ENCODE results near the gene AKR1C1.
"Not testable (repeated sequence)": the region's sequence is repeated elsewhere in the genome, so short reads cannot be mapped to it uniquely, and the experiment has no call there.

AKR1C1 gene

GRCh38 chr10:4953405-4953804 lies 9.8 kb upstream of the AKR1C1 start:
- no peak for DNase-seq (ENCODE audit: extremely low read depth, low read depth)
- TF ChIP-seq, protein P1, sequence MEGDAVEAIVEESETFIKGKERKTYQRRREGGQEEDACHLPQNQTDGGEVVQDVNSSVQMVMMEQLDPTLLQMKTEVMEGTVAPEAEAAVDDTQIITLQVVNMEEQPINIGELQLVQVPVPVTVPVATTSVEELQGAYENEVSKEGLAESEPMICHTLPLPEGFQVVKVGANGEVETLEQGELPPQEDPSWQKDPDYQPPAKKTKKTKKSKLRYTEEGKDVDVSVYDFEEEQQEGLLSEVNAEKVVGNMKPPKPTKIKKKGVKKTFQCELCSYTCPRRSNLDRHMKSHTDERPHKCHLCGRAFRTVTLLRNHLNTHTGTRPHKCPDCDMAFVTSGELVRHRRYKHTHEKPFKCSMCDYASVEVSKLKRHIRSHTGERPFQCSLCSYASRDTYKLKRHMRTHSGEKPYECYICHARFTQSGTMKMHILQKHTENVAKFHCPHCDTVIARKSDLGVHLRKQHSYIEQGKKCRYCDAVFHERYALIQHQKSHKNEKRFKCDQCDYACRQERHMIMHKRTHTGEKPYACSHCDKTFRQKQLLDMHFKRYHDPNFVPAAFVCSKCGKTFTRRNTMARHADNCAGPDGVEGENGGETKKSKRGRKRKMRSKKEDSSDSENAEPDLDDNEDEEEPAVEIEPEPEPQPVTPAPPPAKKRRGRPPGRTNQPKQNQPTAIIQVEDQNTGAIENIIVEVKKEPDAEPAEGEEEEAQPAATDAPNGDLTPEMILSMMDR (IDR thresholded peaks at IDR 0.05; ENCODE audit: low read depth, low read length, missing control alignments) = no peak
- no peak overlapping the region for H3K4me3 ChIP-seq (replicated peaks; ENCODE audit: low read depth, low read length)

GRCh38 chr10:4956088-4956487 lies 7.1 kb upstream of the AKR1C1 start:
- H3K4me3 ChIP-seq (replicated peaks; ENCODE audit: low read depth, low read length); DNase-seq (ENCODE audit: extremely low read depth, low read depth): not testable (repeated sequence)

DNA sequence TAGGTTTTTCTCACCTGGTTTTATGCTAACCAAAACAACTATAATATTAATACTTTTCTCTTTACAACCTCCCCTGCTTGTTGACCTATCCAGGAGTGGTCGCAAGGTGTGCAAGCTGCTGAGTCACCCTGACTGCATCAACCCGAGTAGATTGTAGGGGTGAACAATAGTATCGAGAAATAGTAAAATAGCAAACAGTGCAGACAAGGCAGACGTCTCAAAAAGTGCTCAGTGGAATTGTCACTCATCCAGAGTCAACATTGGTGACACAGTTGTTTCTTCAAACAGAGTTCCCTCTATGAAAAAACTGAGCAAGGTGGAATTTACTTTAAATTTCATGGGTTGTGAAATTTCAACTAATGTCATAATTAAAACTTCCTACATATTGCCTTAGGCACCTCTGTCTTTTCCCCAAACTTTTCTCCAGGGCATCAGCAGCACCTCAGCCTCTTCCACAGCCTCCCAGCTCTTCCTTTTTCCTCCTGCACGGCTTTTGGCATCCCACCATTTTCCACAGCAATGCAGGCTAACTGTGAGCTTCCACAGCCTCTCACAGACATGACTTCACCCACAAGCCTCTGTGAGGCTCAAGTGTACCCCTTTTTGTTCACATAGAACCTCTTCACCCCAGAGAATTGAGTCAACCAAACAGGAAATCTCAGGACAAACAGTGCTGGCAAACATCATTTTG lies 6.1 kb upstream of the AKR1C1 start:
- DNase-seq (ENCODE audit: extremely low read depth, low read depth); H3K4me3 ChIP-seq (replicated peaks; ENCODE audit: low read depth, low read length): not testable (repeated sequence)

DNA sequence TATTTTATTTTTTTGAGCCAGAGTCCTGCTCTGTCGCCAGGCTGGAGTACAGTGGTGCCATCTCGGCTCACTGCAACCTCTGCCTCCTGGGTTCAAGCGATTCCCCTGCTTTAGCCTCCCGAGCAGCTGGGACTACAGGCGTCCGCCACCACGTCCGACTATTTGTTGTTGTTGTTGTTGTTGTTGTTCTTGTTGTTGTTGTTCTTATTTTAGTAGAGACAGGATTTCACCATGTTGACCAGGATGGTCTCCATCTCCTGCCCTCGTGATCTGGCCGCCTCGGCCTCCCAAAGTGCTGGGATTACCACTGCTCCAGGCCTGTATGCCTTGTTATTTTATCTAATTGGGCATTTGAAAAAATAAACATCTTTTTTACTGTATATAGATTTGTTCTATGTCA lies 1.7 kb upstream of the AKR1C1 start:
- not testable (repeated sequence) for DNase-seq (ENCODE audit: extremely low read depth, low read depth); H3K4me3 ChIP-seq (replicated peaks; ENCODE audit: low read depth, low read length)

GRCh38 chr10:4962308-4962707 lies 907 bp upstream of the AKR1C1 start:
- not testable (repeated sequence) for H3K4me3 ChIP-seq (replicated peaks; ENCODE audit: low read depth, low read length); DNase-seq (ENCODE audit: extremely low read depth, low read depth)

DNA sequence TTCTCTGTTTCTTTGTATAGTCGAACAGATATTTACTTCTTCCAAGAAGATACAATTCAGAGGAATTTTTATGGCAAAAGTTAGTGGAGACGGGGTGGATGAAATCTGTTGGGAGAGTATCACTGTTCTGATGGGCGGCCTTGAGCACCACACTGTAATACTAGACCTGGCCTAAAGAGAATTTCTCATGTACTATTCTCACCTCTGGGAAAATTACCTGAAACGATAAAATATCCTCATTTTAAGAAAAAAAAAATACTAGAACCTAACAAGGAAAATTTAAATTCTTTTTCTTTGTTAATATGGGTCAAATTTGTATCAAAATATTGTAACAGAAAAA lies 570 bp downstream of the AKR1C1 start:
- H3K4me3 ChIP-seq (replicated peaks; ENCODE audit: low read depth, low read length) = not testable (repeated sequence)

GRCh38 chr10:4965763-4966162 lies 2.5 kb downstream of the AKR1C1 start:
- not testable (repeated sequence) for H3K4me3 ChIP-seq (replicated peaks; ENCODE audit: low read depth, low read length); DNase-seq (ENCODE audit: extremely low read depth, low read depth)

More for the DNA sequence above, 570 bp downstream of the AKR1C1 start:
- DNase-seq (ENCODE audit: extremely low read depth, low read depth) = not testable (repeated sequence)

- not testable (repeated sequence) for H3K4me3 ChIP-seq (replicated peaks; ENCODE audit: low read depth, low read length); DNase-seq (ENCODE audit: extremely low read depth, low read depth)
These were observed 4.0 kb downstream of the AKR1C1 start for GRCh38 chr10:4967189-4967588.

DNA sequence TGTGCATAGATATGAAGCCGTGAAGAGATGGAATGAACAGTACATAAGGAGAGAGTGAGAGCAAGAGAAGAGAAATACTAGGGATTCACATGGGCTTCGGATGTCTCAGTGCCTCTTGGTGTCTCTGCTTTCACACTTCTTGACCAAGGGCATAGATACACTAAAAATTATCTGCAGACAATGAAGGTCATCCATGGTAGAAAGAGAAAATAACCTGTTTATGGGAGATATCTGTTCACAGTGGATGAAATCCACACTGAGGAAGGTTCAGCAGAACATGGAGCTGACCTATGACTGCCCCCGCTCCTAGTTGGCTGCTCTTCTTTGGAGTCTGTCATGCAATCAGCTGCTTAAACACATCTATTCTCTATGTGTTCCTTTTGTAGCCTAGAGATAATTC lies 6.1 kb downstream of the AKR1C1 start:
- DNase-seq (ENCODE audit: extremely low read depth, low read depth); H3K4me3 ChIP-seq (replicated peaks; ENCODE audit: low read depth, low read length): not testable (repeated sequence)

DNA sequence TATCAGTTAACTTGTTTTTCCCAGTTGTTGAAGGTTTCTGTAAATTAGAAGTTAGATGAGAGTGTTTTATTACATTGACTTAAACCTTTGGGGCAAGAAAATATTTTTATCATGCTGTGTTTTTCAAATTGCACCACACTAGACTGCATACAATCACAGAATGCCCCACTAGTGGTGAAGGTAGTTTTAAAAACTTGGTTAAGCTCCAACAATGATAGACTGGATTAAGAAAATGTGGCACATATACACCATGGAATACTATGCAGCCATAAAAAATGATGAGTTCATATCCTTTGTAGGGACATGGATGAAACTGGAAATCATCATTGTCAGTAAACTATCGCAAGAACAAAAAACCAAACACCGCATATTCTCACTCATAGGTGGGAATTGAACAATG lies 7.1 kb downstream of the AKR1C1 start:
- not testable (repeated sequence) for H3K4me3 ChIP-seq (replicated peaks; ENCODE audit: low read depth, low read length); DNase-seq (ENCODE audit: extremely low read depth, low read depth)

- H3K4me3 ChIP-seq (replicated peaks; ENCODE audit: low read depth, low read length); DNase-seq (ENCODE audit: extremely low read depth, low read depth): not testable (repeated sequence)
These were observed 9.3 kb downstream of the AKR1C1 start for GRCh38 chr10:4972369-4973142.

- H3K4me3 ChIP-seq (replicated peaks; ENCODE audit: low read depth, low read length); DNase-seq (ENCODE audit: extremely low read depth, low read depth): not testable (repeated sequence)
These were observed 10.1 kb downstream of the AKR1C1 start for GRCh38 chr10:4973294-4973693.

GRCh38 chr10:4974400-4974799 lies 11.2 kb downstream of the AKR1C1 start:
- DNase-seq (ENCODE audit: extremely low read depth, low read depth); H3K4me3 ChIP-seq (replicated peaks; ENCODE audit: low read depth, low read length): not testable (repeated sequence)

Data from HFF-Myc (cell line).